ENCODE data around the gene PDXK. TPM values are rescaled to one million over a fixed set of nuclear protein-coding genes. Genes with fewer than 3 reads are reported as not detected.

PDXK gene
- total and polyA plus RNA-seq, 2 donors from 2014 or later = 122 to 210 TPM

DNA sequence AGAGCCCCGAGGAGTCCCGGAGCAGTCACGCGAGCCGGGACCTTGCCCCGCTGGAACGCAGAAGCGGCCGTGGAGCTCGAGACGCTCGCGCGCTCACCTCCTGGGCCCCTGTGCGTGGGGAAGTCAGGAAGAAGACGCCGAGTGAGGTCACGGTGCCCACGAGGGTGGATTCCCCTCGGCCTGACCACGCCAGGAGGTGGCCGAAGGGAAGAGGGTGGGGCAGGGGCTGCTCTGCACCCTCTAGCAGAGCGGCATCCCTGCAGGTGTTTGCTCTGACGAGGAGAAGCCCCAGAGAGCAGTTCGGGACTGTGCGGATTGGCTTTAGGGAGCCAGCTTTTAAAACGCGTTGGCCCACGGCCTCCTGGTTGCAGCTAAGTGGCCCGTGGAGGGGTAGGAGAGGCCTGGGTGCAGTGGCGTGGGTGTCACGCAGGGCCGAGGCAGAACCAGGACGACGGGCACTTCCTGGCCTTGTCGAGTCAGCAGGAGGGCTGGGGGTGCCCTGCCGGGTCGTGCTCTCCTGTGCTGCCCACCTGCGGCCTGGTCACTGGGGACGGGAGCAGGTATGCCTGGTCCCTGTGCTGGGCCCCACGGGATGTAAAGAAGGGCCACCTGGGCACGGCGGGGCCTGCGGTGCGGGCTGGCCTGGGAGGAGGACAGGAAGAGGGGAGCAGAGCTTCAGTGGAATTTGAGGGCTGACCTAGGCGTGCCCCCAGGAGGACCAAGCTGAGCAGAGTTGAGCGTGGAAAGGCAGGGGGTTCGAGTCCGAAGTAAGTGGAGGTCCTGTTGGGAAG lies 1.0 kb downstream of the PDXK start:
- TF ChIP-seq, protein P1, sequence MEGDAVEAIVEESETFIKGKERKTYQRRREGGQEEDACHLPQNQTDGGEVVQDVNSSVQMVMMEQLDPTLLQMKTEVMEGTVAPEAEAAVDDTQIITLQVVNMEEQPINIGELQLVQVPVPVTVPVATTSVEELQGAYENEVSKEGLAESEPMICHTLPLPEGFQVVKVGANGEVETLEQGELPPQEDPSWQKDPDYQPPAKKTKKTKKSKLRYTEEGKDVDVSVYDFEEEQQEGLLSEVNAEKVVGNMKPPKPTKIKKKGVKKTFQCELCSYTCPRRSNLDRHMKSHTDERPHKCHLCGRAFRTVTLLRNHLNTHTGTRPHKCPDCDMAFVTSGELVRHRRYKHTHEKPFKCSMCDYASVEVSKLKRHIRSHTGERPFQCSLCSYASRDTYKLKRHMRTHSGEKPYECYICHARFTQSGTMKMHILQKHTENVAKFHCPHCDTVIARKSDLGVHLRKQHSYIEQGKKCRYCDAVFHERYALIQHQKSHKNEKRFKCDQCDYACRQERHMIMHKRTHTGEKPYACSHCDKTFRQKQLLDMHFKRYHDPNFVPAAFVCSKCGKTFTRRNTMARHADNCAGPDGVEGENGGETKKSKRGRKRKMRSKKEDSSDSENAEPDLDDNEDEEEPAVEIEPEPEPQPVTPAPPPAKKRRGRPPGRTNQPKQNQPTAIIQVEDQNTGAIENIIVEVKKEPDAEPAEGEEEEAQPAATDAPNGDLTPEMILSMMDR (IDR thresholded peaks at IDR 0.05; ENCODE audit: borderline replicate concordance, extremely low read depth, insufficient read depth) = no peak
- Histone ChIP-seq H3K9ac (ENCODE audit: low read length in 3 of 3) (peak overlapping the region; percentile 39 to 95 (median 94)), H3K9me3 (ENCODE audit: control insufficient read depth in 2 of 3, insufficient read depth in 1 of 3, low read length in 3 of 3) (no peaks in the 10 kb centered on the region), H3K27me3 (ENCODE audit: control insufficient read depth, insufficient read depth, low read length) (no peaks in the 10 kb centered on the region), H3K27ac (ENCODE audit: low read depth in 2 of 2, low read length in 2 of 2) (peak overlapping the region; percentile 88 to 93), H3K4me3 (ENCODE audit: low read length in 3 of 3) (peak overlapping the region; percentile 67 to 92 (median 68)), H3K4me1 (ENCODE audit: control insufficient read depth in 2 of 3, insufficient read depth in 2 of 3, low read depth in 1 of 3, low read length in 3 of 3) (peaks cover 0 to 23% (median 13%) of the 10 kb centered on the region in 3 donors), H3K36me3 (ENCODE audit: control insufficient read depth in 2 of 3, insufficient read depth in 3 of 3, low read length in 3 of 3) (peaks cover 0 to 7% (median 0%) of the 10 kb centered on the region in 3 donors)
- no peak for FAIRE-seq
- intact Hi-C loops (cut with DNase I) = no loop called here
- DNase-seq = peak in 1 of 5 donors; percentile 85

DNA sequence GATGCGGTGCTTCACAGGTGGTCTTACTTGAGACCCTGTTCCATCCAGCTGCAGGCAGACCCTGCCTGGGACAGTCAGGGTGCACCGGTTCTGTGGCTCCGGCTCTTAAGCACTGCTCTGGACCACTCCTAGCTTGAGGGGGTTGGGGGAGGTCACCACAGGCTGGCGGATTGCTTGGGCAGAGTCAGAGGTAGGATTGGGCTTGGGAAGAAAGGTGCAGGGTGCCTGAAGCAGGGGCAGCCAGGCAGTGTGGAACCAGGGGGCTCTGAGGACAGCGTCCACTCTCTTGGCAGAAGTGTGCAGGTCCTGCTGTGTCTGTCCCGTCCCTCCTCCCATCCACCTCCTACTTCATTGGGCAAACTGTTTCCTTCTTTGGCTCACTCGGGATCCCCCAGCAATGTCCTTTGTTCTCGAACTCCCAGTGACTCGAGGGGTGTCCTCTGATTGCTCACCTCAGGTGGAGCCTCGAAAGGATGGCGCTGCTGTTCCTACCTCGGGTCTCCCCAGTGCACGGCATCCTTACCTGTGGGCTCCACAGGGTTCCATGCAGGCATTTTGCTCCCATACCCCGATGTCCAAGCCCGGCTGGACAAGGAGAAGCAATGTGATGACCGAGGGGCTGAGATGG lies 1.7 kb downstream of the PDXK start:
- H3K9me3 ChIP-seq (ENCODE audit: control insufficient read depth in 2 of 3, insufficient read depth in 1 of 3, low read length in 3 of 3) = no peaks in the 10 kb centered on the region
- H3K9ac ChIP-seq (ENCODE audit: low read length in 3 of 3) = peak overlapping the region in 2 of 3 donors; percentile 44 to 95
- peak overlapping the region; percentile 88 to 93 for H3K27ac ChIP-seq (ENCODE audit: low read depth in 2 of 2, low read length in 2 of 2)
- TF ChIP-seq, protein P1 (IDR thresholded peaks at IDR 0.05; ENCODE audit: borderline replicate concordance, extremely low read depth, insufficient read depth) = no peak
- FAIRE-seq (no peak), DNase-seq (no peak)
- peak overlapping the region; percentile 67 to 92 (median 68) for H3K4me3 ChIP-seq (ENCODE audit: low read length in 3 of 3)
- H3K36me3 ChIP-seq (ENCODE audit: control insufficient read depth in 2 of 3, insufficient read depth in 3 of 3, low read length in 3 of 3) = peaks cover 0 to 7% (median 0%) of the 10 kb centered on the region in 3 donors
- no peaks in the 10 kb centered on the region for H3K27me3 ChIP-seq (ENCODE audit: control insufficient read depth, insufficient read depth, low read length)
- intact Hi-C loops (cut with DNase I) = no loop called here
- peaks cover 0 to 23% (median 13%) of the 10 kb centered on the region in 3 donors for H3K4me1 ChIP-seq (ENCODE audit: control insufficient read depth in 2 of 3, insufficient read depth in 2 of 3, low read depth in 1 of 3, low read length in 3 of 3)

DNA sequence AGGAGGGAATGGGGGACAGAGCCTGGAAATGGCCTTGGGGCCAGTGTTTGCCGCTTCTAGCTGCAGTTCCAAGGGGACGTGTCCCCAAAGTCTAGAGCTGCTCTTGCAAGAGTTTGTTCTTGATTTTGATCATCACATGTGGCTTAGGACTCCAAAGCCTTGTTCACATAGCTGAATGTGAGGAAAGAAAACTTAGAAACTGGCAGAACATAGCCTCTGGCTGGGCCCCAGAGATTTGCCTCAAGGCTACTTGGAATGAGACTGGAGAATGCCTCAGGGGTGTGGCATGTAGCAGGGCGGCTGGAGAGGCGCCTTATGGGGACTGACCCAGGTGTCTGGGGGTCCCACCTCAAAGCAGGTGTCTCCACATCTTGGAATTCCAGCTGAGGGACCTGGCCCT lies 2.3 kb downstream of the PDXK start:
- H3K9ac ChIP-seq (ENCODE audit: low read length in 3 of 3) = peak overlapping the region in 2 of 3 donors; percentile 6 to 95
- DNase-seq = no peak
- H3K36me3 ChIP-seq (ENCODE audit: control insufficient read depth in 2 of 3, insufficient read depth in 3 of 3, low read length in 3 of 3) = peaks cover 0 to 7% (median 0%) of the 10 kb centered on the region in 3 donors
- intact Hi-C loops (cut with DNase I) = no loop called here
- TF ChIP-seq, protein P1 (IDR thresholded peaks at IDR 0.05; ENCODE audit: borderline replicate concordance, extremely low read depth, insufficient read depth) = no peak
- peak overlapping the region in 2 of 3 donors; percentile 68 to 92 for H3K4me3 ChIP-seq (ENCODE audit: low read length in 3 of 3)
- H3K27ac ChIP-seq (ENCODE audit: low read depth in 2 of 2, low read length in 2 of 2) = peak overlapping the region; percentile 29 to 88
- H3K9me3 ChIP-seq (ENCODE audit: control insufficient read depth in 2 of 3, insufficient read depth in 1 of 3, low read length in 3 of 3) = no peaks in the 10 kb centered on the region
- FAIRE-seq = no peak
- peaks cover 0 to 26% (median 13%) of the 10 kb centered on the region in 3 donors for H3K4me1 ChIP-seq (ENCODE audit: control insufficient read depth in 2 of 3, insufficient read depth in 2 of 3, low read depth in 1 of 3, low read length in 3 of 3)
- no peaks in the 10 kb centered on the region for H3K27me3 ChIP-seq (ENCODE audit: control insufficient read depth, insufficient read depth, low read length)

Data from kidney (tissue), 14 donors.